Parathyroid adenoma (tissue), 2 donors: ENCODE data around the gene MAP1B.

Experiments
- H2AFZ ChIP-seq: fragments of 300-600 bp; sonication (generic); one replicate; pipeline ENCODE4 v1.7.0; 2017; ENCODE audit warnings: antibody characterized with exemption, mild to moderate bottlenecking
- H3K27ac ChIP-seq: fragments of 300-600 bp; sonication (generic); one replicate; pipeline ENCODE4 v1.7.0; 2017
- H3K27me3 ChIP-seq: fragments of 300-600 bp; sonication (generic); one replicate; pipeline ENCODE4 v1.7.0; 2017; ENCODE audit warnings: low read length; ENCODE audit not compliant: control insufficient read depth, insufficient read depth
- H3K36me3 ChIP-seq: fragments of 300-600 bp; sonication (generic); one replicate; pipeline ENCODE4 v1.7.0; 2017; ENCODE audit warnings: low read length; ENCODE audit not compliant: control insufficient read depth, insufficient read depth
- H3K4me1 ChIP-seq: fragments of 300-600 bp; sonication (generic); one replicate; pipeline ENCODE4 v1.7.0; 2017; ENCODE audit warnings: control low read depth
- H3K4me2 ChIP-seq: fragments of 300-600 bp; sonication (generic); one replicate; pipeline ENCODE4 v1.7.0; 2017; ENCODE audit warnings: low read length
- H3K4me3 ChIP-seq: fragments of 300-600 bp; sonication (generic); one replicate; pipeline ENCODE4 v1.7.0; 2017; ENCODE audit warnings: low read depth, low read length
- H3K79me2 ChIP-seq: fragments of 300-600 bp; sonication (generic); one replicate; pipeline ENCODE4 v1.7.0; 2017; ENCODE audit warnings: control low read depth
- H3K9ac ChIP-seq: fragments of 300-600 bp; sonication (generic); one replicate; pipeline ENCODE4 v1.7.0; 2017; ENCODE audit warnings: mild to moderate bottlenecking
- H3K9me3 ChIP-seq: fragments of 300-600 bp; sonication (generic); one replicate; pipeline ENCODE4 v1.7.0; 2017; ENCODE audit warnings: low read length; ENCODE audit not compliant: control insufficient read depth
- TF ChIP-seq, protein P1 (sequence below): fragments of 300-600 bp; sonication (generic); IDR thresholded peaks from one replicate; pipeline ENCODE4 v1.7.0; 2017; ENCODE audit warnings: antibody characterized with exemption, mild to moderate bottlenecking
- donor health status: primary hyperparathyroidism.

The MAP1B gene

GRCh38 chr5:72125271-72125940 lies 18.1 kb downstream of the MAP1B start:
- Histone ChIP-seq H3K79me2 (no peaks in the 10 kb centered on the region), H3K27ac (no peak overlapping the region), H3K4me2 (no peak overlapping the region), H3K9me3 (no peaks in the 10 kb centered on the region), H3K4me1 (no peaks in the 10 kb centered on the region), H3K9ac (no peak overlapping the region), H2AFZ (no peak overlapping the region), H3K4me3 (no peak overlapping the region), H3K36me3 (no peaks in the 10 kb centered on the region), H3K27me3 (no peaks in the 10 kb centered on the region)
- TF ChIP-seq, protein P1, sequence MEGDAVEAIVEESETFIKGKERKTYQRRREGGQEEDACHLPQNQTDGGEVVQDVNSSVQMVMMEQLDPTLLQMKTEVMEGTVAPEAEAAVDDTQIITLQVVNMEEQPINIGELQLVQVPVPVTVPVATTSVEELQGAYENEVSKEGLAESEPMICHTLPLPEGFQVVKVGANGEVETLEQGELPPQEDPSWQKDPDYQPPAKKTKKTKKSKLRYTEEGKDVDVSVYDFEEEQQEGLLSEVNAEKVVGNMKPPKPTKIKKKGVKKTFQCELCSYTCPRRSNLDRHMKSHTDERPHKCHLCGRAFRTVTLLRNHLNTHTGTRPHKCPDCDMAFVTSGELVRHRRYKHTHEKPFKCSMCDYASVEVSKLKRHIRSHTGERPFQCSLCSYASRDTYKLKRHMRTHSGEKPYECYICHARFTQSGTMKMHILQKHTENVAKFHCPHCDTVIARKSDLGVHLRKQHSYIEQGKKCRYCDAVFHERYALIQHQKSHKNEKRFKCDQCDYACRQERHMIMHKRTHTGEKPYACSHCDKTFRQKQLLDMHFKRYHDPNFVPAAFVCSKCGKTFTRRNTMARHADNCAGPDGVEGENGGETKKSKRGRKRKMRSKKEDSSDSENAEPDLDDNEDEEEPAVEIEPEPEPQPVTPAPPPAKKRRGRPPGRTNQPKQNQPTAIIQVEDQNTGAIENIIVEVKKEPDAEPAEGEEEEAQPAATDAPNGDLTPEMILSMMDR, result no peak

DNA sequence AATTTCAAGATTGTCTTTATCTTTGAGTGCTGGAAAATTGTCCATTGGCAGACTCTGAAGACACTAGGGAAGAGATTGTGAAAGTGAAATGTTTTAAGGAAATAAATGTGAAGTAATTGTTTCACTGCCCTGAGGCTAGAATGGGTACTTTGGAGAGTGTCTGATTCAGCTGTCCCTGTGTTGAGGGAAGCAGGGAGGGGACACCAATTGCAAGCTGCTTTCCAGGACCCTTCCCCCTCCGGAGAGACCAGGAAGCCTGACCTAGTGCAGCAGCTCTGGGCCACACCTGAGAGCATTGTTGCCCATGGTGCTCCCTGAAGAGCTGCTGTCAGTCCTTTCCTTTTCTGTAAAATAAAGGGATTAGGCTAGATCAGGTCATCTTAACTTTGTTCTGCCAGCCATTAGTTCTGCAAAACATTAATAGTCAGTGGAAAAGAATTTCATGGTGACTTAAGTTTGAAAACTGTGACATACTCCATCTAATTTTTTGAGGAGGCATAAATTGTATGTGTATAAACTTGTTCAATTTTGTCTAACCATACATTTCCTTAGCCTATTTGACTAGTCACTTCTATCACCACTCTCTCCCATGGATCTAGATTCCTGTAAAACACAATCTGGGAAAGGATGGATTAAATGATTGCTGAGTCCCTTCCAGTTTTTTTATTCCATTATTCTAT lies 18.8 kb downstream of the MAP1B start:
- Histone ChIP-seq H3K9me3 (no peaks in the 10 kb centered on the region), H3K9ac (no peak overlapping the region), H3K27ac (no peak overlapping the region), H3K4me3 (no peak overlapping the region), H3K79me2 (no peaks in the 10 kb centered on the region), H3K4me2 (no peak overlapping the region), H3K36me3 (no peaks in the 10 kb centered on the region), H3K4me1 (no peaks in the 10 kb centered on the region), H2AFZ (no peak overlapping the region), H3K27me3 (no peaks in the 10 kb centered on the region)
- TF ChIP-seq, protein P1, result no peak

- H3K9ac ChIP-seq, result no peak overlapping the region
- no peaks in the 10 kb centered on the region for H3K36me3 ChIP-seq
- H3K27ac ChIP-seq, result no peak overlapping the region
- H3K4me1 ChIP-seq, result no peaks in the 10 kb centered on the region
- H3K27me3 ChIP-seq, result no peaks in the 10 kb centered on the region
- TF ChIP-seq, protein P1, result no peak
- no peak overlapping the region for H2AFZ ChIP-seq
- H3K4me3 ChIP-seq, result no peak overlapping the region
- no peak overlapping the region for H3K4me2 ChIP-seq
- H3K79me2 ChIP-seq, result no peaks in the 10 kb centered on the region
- no peaks in the 10 kb centered on the region for H3K9me3 ChIP-seq
Measured at GRCh38 chr5:72126796-72127195, 19.5 kb downstream of the MAP1B start.

DNA sequence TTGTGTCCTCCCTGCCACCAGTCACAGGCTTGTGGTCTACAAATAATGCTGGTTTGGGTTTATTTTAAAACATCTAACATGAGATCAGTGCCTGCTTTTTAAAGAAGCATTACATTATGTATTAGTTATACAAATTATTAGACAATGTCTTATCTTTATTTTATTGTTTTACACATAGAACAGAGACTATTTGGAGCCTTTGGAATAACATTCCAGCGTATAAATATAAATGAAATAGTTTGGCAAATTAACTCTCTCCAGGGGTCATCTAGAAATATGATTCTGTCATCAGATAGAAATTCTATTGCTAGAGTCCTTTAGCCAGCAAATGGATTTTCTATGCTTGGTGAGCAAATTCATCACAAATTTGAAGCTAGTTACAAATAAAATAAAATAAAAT lies 22.4 kb downstream of the MAP1B start:
- H3K4me1 ChIP-seq, result no peaks in the 10 kb centered on the region
- no peak overlapping the region for H3K4me3 ChIP-seq
- H3K27ac ChIP-seq, result no peak overlapping the region
- H3K27me3 ChIP-seq, result no peaks in the 10 kb centered on the region
- TF ChIP-seq, protein P1, result no peak
- H2AFZ ChIP-seq, result no peak overlapping the region
- no peak overlapping the region for H3K4me2 ChIP-seq
- H3K9ac ChIP-seq, result no peak overlapping the region
- no peaks in the 10 kb centered on the region for H3K79me2 ChIP-seq
- H3K36me3 ChIP-seq, result no peaks in the 10 kb centered on the region
- H3K9me3 ChIP-seq, result no peaks in the 10 kb centered on the region

DNA sequence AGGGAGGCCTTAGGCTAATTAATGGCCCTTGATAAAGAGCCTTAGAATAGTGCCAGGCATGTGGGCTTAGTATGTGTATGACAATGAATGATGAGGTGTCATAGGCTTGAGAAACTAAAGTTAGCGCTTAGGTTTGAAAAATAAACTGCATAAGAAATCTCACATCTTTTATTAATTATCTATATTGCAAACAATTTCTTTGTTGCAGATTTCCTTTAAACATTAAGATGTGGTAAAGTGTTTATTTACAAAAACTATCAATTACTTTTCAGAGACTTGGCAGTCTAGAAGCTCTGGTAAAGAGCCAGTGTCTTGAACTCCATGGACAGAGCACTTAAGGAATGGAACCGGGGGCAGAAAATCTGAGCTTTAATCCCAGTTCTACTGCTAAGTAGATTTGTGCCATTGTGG lies 23.1 kb downstream of the MAP1B start:
- no peak overlapping the region for H3K4me2 ChIP-seq
- no peak overlapping the region for H3K27ac ChIP-seq
- H3K27me3 ChIP-seq, result no peaks in the 10 kb centered on the region
- H3K9ac ChIP-seq, result no peak overlapping the region
- H3K36me3 ChIP-seq, result no peaks in the 10 kb centered on the region
- H2AFZ ChIP-seq, result no peak overlapping the region
- H3K4me1 ChIP-seq, result no peaks in the 10 kb centered on the region
- no peak overlapping the region for H3K4me3 ChIP-seq
- TF ChIP-seq, protein P1, result no peak
- H3K79me2 ChIP-seq, result no peaks in the 10 kb centered on the region
- no peaks in the 10 kb centered on the region for H3K9me3 ChIP-seq
